Heart left ventricle (tissue), 16 donors: Measurements from ENCODE around the gene KIFC1. TPM values are rescaled to one million over a fixed set of nuclear protein-coding genes. Genes with fewer than 3 reads are reported as not detected.

Experiments used
- ATAC-seq, 4 donors: fragments of 200-7000 bp; cut with Tn5 transposase; one replicate each; pipeline ENCODE4 v1.9.1; 2020 to 2022; ENCODE audit warnings: moderate library complexity in 4 of 4, mild to moderate bottlenecking in 3 of 4, moderate number of reproducible peaks in 1 of 4
- DNase-seq, 5 donors: peaks; one replicate each; pipeline ENCODE4 v3.0.0-alpha.2; 2020
- H3K27ac ChIP-seq, 12 donors: fragments of 200-600 bp; sonication (generic) in 4 of 12; one replicate each; pipeline versions ENCODE4 v1.5.0 to v1.8.0; 2016 to 2022; ENCODE audit warnings: mild to moderate bottlenecking in 2 of 12
- H3K27me3 ChIP-seq, 9 donors: fragments of 200-600 bp; sonication (generic) in 2 of 9; one replicate each; pipeline versions ENCODE4 v1.5.1 to v1.8.0; 2016 to 2022; ENCODE audit warnings: mild to moderate bottlenecking in 3 of 9
- H3K36me3 ChIP-seq, 9 donors: fragments of 200-600 bp; sonication (generic) in 2 of 9; one replicate each; pipeline versions ENCODE4 v1.5.0 to v1.8.0; 2018 to 2022; ENCODE audit warnings: mild to moderate bottlenecking in 2 of 9
- H3K4me1 ChIP-seq, 12 donors: fragments of 200-600 bp; sonication (generic) in 4 of 12; one replicate each; pipeline versions ENCODE4 v1.5.0 to v1.8.0; 2016 to 2022; ENCODE audit warnings: mild to moderate bottlenecking in 3 of 12
- H3K4me3 ChIP-seq, 12 donors: fragments of 200-600 bp; sonication (generic) in 4 of 12; one replicate each; pipeline versions ENCODE4 v1.5.0 to v1.8.0; 2017 to 2022; ENCODE audit warnings: mild to moderate bottlenecking in 9 of 12, moderate library complexity in 4 of 12
- H3K9me3 ChIP-seq, 12 donors: fragments of 200-600 bp; sonication (generic) in 4 of 12; one replicate each; pipeline versions ENCODE4 v1.5.0 to v1.8.0; 2016 to 2022; ENCODE audit warnings: mild to moderate bottlenecking in 1 of 12
- CTCF ChIP-seq, 12 donors: fragments of 200-600 bp; sonication (generic) in 4 of 12; IDR thresholded peaks; one replicate each; pipeline versions ENCODE4 v1.5.0 to v1.8.0; 2018 to 2022; ENCODE audit warnings: antibody characterized with exemption in 12 of 12, mild to moderate bottlenecking in 5 of 12
- POLR2A ChIP-seq, 2 donors: fragments of 450-650 bp; IDR thresholded peaks; one replicate each; pipeline ENCODE4 v1.6.1; 2017; ENCODE audit warnings: antibody characterized with exemption in 2 of 2, mild to moderate bottlenecking in 2 of 2, moderate library complexity in 2 of 2
- WGBS, 4 donors: extraction: QIAGEN DNeasy Blood & Tissue Kit in 2 of 4; methylation state at CpG; one replicate each; pipeline versions ENCODE4 v1.1.5 to v1.1.7; 2013 to 2018; 5-methylcytosine and 5-hydroxymethylcytosine counted together
- intact Hi-C, 10 donors: fragments of 100-400 bp; cut with DNase I; formaldehyde crosslinking; loops; one replicate each; pipeline versions ENCODE4 v1.11.1 to v1.14.2; 2022
- microRNA-seq, 4 donors: library from miRNA; unstranded; fragments of <30 nt; microRNA quantifications; one replicate each; pipeline versions ENCODE4 to v1.2.0, GENCODE V29; 2017 to 2020
- polyA plus RNA-seq, 2 donors: library from polyadenylated mRNA; stranded (reverse); fragments of 200-250 nt; gene quantifications; one replicate each; pipeline ENCODE4 v1.2.3, GENCODE V29; 2013
- total RNA-seq, 9 donors: library from RNA; depleted of rRNA in 2 of 9; stranded (reverse); fragments of >200 nt in 2 of 9; fragmentation: NEBNext Ultra II Directional in 3 of 9; extraction: Animal tissue kit (Norgen Biotek cat#: 25700) in 3 of 9; gene quantifications; one replicate each; pipeline versions ENCODE4 v1.1.0 to v1.2.4, GENCODE V29; 2016 to 2023
- donor health status: ischemic (EF 13 %, LVEDD 7.1; RV severe dilation, severe dysfunction).
- donor health status: healthy with polysubstance abuse.
- donor health status: DM: no; HTN: yes; CAD: no.
- donor health status: DM: no; HTN: no; CAD: no.
- donor health status: ischemic (EF 25% LVEDD 6.9; RV normal size, moderate dysfunction).
- donor health status: ischemic (EF 25% LVEDD 5.7; RV mildly dilated, moderate dysfunction).
- donor health status: healthy.
- donor health status: DM: yes; HTN: yes; CAD: no.
- donor health status: ischemic (EF 35%, LVEDD 5.7; RV mildly dilated, moderate dysfunction).
- donor health status: nonischemic (EF 11% LVEDD 7.7; RV severe dilation, severe dysfunction).
- donor health status: DM: yes; HTN: yes; CAD: no.
- donor health status: PGD.
- donor health status: ischemic (EF 29% LVEDD 5.4; RV normal size, mild dysfunction).
- donor health status: nonischemic (EF 23%, LVEDD 6.1; RV moderate dilation, normal function).

Gene KIFC1
- total and polyA plus RNA-seq, 11 donors, result 0.04 to 7.0 (median 0.69) TPM; not detected in 3

DNA sequence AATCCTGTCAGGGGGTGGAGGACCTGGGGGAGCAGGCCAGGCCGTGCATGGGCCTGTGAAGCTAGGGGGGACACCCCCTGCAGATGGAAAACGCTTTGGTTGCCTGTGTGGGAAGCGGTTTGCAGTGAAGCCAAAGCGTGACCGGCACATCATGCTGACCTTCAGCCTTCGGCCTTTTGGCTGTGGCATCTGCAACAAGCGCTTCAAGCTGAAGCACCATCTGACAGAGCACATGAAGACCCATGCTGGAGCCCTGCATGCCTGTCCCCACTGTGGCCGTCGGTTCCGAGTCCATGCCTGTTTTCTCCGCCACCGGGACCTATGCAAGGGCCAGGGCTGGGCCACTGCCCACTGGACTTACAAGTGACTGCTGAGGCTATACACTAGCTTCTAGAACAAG is 64.5 kb downstream of the KIFC1 start:
- TF ChIP-seq CTCF (IDR thresholded peaks at IDR 0.05) (no peak), POLR2A (IDR thresholded peaks at IDR 0.05) (no peak)
- Histone ChIP-seq H3K27me3 (no peaks in the 10 kb centered on the region), H3K4me3 (no peak overlapping the region), H3K9me3 (no peaks in the 10 kb centered on the region), H3K27ac (no peak overlapping the region), H3K4me1 (peaks cover 0 to 23% (median 17%) of the 10 kb centered on the region in 12 donors), H3K36me3 (peaks cover 0 to 22% (median 7%) of the 10 kb centered on the region in 9 donors)
- ATAC-seq (no peak), DNase-seq (no peak)
- 93 to 97% (median 96%) methylated on average over 11 to 12 of the region's 12 CpGs for WGBS, 4 donors
- intact Hi-C loops, result no loop called here

GRCh38 chr6:33458676-33459075 is 67.1 kb downstream of the KIFC1 start:
- WGBS, 4 donors, result 58 to 70% (median 65%) methylated on average over 3 of the region's 3 CpGs
- Histone ChIP-seq H3K4me1 (peaks cover 0 to 11% (median 8%) of the 10 kb centered on the region in 12 donors), H3K9me3 (no peaks in the 10 kb centered on the region), H3K27ac (no peak overlapping the region), H3K4me3 (no peak overlapping the region), H3K27me3 (no peaks in the 10 kb centered on the region), H3K36me3 (peaks cover 0 to 22% (median 7%) of the 10 kb centered on the region in 9 donors)
- TF ChIP-seq CTCF (IDR thresholded peaks at IDR 0.05) (no peak), POLR2A (IDR thresholded peaks at IDR 0.05) (no peak)
- no peak for ATAC-seq
- intact Hi-C loops, result no loop called here
- no peak for DNase-seq

DNA sequence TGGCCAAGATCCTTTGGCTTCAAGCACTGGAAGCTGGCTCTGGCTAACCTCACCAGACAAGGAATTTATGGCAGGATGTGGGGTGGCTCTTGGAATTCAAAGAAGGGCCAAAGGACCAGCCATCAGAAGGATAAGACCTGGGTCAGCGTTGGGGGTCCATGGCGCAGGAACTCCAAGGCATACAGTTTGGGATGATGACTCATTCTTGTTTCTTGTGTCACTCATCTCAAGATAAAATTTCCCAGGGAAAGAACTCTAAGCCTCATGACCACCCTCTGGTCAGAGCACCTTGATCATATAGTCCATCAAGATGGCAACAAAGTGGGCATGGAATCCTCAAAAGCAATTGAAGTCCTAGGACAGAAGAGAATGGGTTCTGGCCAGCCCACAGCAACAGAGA is 67.6 kb downstream of the KIFC1 start:
- WGBS, 4 donors, result 92 to 98% (median 96%) methylated on average over 2 of the region's 2 CpGs
- Histone ChIP-seq H3K27ac (no peak overlapping the region), H3K36me3 (peaks cover 0 to 22% (median 7%) of the 10 kb centered on the region in 9 donors), H3K9me3 (no peaks in the 10 kb centered on the region), H3K4me1 (peaks cover 0 to 9% (median 6%) of the 10 kb centered on the region in 12 donors), H3K4me3 (no peak overlapping the region), H3K27me3 (no peaks in the 10 kb centered on the region)
- no peak for DNase-seq
- TF ChIP-seq CTCF (IDR thresholded peaks at IDR 0.05) (no peak), POLR2A (IDR thresholded peaks at IDR 0.05) (no peak)
- intact Hi-C loops, result no loop called here
- ATAC-seq, result no peak

Small RNAs within 50 kb of the gene (microRNA-seq; reads per million reads assigned to microRNA genes)
- 0 to 0.21 (median 0.03) reads per million in 4 donors for gene MIR5004

Other genes with a start within 250 kb of the KIFC1 start
- gene COL11A2, start 199.4 kb upstream of the KIFC1 start, total RNA-seq, result 1 to 10 TPM in 4 of 9 donors, under 1 TPM in 5; 0.42 to 2.3 (median 0.93) TPM
- gene COL11A2, start 199.4 kb upstream of the KIFC1 start, polyA plus RNA-seq, result 1 to 10 TPM in 1 of 2 donors, under 1 TPM in 1; 0.39 to 4.9 TPM
- 10 to 100 TPM; 20.7 to 39.6 (median 33.4) TPM for gene RXRB, start 191.2 kb upstream of the KIFC1 start, total RNA-seq
- 10 to 100 TPM; 24.6 to 29.8 TPM for gene RXRB, start 191.2 kb upstream of the KIFC1 start, polyA plus RNA-seq
- gene SLC39A7, start 191.0 kb upstream of the KIFC1 start, total RNA-seq, result 10 to 100 TPM; 42.4 to 70.4 (median 55.3) TPM
- gene SLC39A7, start 191.0 kb upstream of the KIFC1 start, polyA plus RNA-seq, result 100 to 1,000 TPM in 1 of 2 donors, 10 to 100 TPM in 1; 39.9 to 197 TPM
- 10 to 100 TPM; 15.8 to 31.7 (median 18.8) TPM for gene HSD17B8, start 187.2 kb upstream of the KIFC1 start, total RNA-seq
- gene HSD17B8, start 187.2 kb upstream of the KIFC1 start, polyA plus RNA-seq, result 10 to 100 TPM; 16.7 to 17.9 TPM
- gene RING1, start 183.3 kb upstream of the KIFC1 start, total RNA-seq, result 10 to 100 TPM in 8 of 9 donors, 1 to 10 TPM in 1; 8.4 to 32.2 (median 27.3) TPM
- gene RING1, start 183.3 kb upstream of the KIFC1 start, polyA plus RNA-seq, result 10 to 100 TPM; 26.2 to 36.9 TPM
- 10 to 100 TPM; 26.4 to 47.0 (median 34.2) TPM for gene VPS52, start 119.9 kb upstream of the KIFC1 start, total RNA-seq
- gene VPS52, start 119.9 kb upstream of the KIFC1 start, polyA plus RNA-seq, result 10 to 100 TPM; 25.1 to 33.0 TPM
- 1,000 to 10,000 TPM in 4 of 9 donors, 100 to 1,000 TPM in 5; 685 to 1,292 (median 971) TPM for gene RPS18, start 119.7 kb upstream of the KIFC1 start, total RNA-seq
- 1,000 to 10,000 TPM; 2,229 to 3,458 TPM for gene RPS18, start 119.7 kb upstream of the KIFC1 start, polyA plus RNA-seq
- gene B3GALT4, start 114.7 kb upstream of the KIFC1 start, total RNA-seq, result 10 to 100 TPM in 2 of 9 donors, 1 to 10 TPM in 7; 7.3 to 13.8 (median 9.1) TPM
- gene B3GALT4, start 114.7 kb upstream of the KIFC1 start, polyA plus RNA-seq, result 1 to 10 TPM; 7.4 to 8.7 TPM
- 10 to 100 TPM; 12.2 to 39.5 (median 21.4) TPM for gene WDR46, start 102.6 kb upstream of the KIFC1 start, total RNA-seq
- gene WDR46, start 102.6 kb upstream of the KIFC1 start, polyA plus RNA-seq, result 10 to 100 TPM; 20.8 to 41.0 TPM
- gene PFDN6, start 102.2 kb upstream of the KIFC1 start, total RNA-seq, result 10 to 100 TPM; 29.2 to 62.2 (median 43.2) TPM
- 100 to 1,000 TPM; 243 to 287 TPM for gene PFDN6, start 102.2 kb upstream of the KIFC1 start, polyA plus RNA-seq
- 10 to 100 TPM; 39.3 to 61.1 (median 48.4) TPM for gene RGL2, start 92.9 kb upstream of the KIFC1 start, total RNA-seq
- gene RGL2, start 92.9 kb upstream of the KIFC1 start, polyA plus RNA-seq, result 10 to 100 TPM; 34.9 to 67.8 TPM
- gene TAPBP, start 77.7 kb upstream of the KIFC1 start, total RNA-seq, result 100 to 1,000 TPM in 5 of 9 donors, 10 to 100 TPM in 4; 51.6 to 248 (median 107) TPM
- 10 to 100 TPM; 28.3 to 36.9 TPM for gene TAPBP, start 77.7 kb upstream of the KIFC1 start, polyA plus RNA-seq
- gene ZBTB22, start 74.1 kb upstream of the KIFC1 start, total RNA-seq, result 10 to 100 TPM; 10.9 to 22.1 (median 14.0) TPM
- 10 to 100 TPM in 1 of 2 donors, 1 to 10 TPM in 1; 7.5 to 15.5 TPM for gene ZBTB22, start 74.1 kb upstream of the KIFC1 start, polyA plus RNA-seq
- gene DAXX, start 68.9 kb upstream of the KIFC1 start, total RNA-seq, result 10 to 100 TPM; 15.6 to 46.4 (median 18.7) TPM
- gene DAXX, start 68.9 kb upstream of the KIFC1 start, polyA plus RNA-seq, result 10 to 100 TPM; 13.8 to 30.8 TPM
- 10 to 100 TPM; 43.0 to 82.1 (median 47.3) TPM for gene PHF1, start 19.2 kb downstream of the KIFC1 start, total RNA-seq
- gene PHF1, start 19.2 kb downstream of the KIFC1 start, polyA plus RNA-seq, result 10 to 100 TPM; 54.0 to 77.0 TPM
- 100 to 1,000 TPM in 8 of 9 donors, 10 to 100 TPM in 1; 99.3 to 142 (median 120) TPM for gene CUTA, start 26.3 kb downstream of the KIFC1 start, total RNA-seq
- 100 to 1,000 TPM; 139 to 142 TPM for gene CUTA, start 26.3 kb downstream of the KIFC1 start, polyA plus RNA-seq
- gene SYNGAP1, start 28.2 kb downstream of the KIFC1 start, total RNA-seq, result 1 to 10 TPM; 2.4 to 9.9 (median 4.4) TPM
- 1 to 10 TPM; 5.0 to 5.8 TPM for gene SYNGAP1, start 28.2 kb downstream of the KIFC1 start, polyA plus RNA-seq
- 1 to 10 TPM; 2.5 to 6.4 (median 4.7) TPM for gene ZBTB9, start 62.8 kb downstream of the KIFC1 start, total RNA-seq
- 1 to 10 TPM; 2.2 to 5.6 TPM for gene ZBTB9, start 62.8 kb downstream of the KIFC1 start, polyA plus RNA-seq
- 10 to 100 TPM; 13.9 to 33.4 (median 18.9) TPM for gene BAK1, start 188.5 kb downstream of the KIFC1 start, total RNA-seq
- 10 to 100 TPM; 18.1 to 55.3 TPM for gene BAK1, start 188.5 kb downstream of the KIFC1 start, polyA plus RNA-seq
- 10 to 100 TPM in 2 of 9 donors, 1 to 10 TPM in 7; 4.8 to 33.5 (median 7.8) TPM for gene ITPR3, start 229.5 kb downstream of the KIFC1 start, total RNA-seq
- 1 to 10 TPM; 6.1 to 8.9 TPM for gene ITPR3, start 229.5 kb downstream of the KIFC1 start, polyA plus RNA-seq